VCaP (cell line): ENCODE measurements around the gene STAP2.

Source experiments
- H3K27ac ChIP-seq: fragments of 450-650 bp; 2 replicates; pipeline ENCODE4 v1.5.1; 2017
- CTCF ChIP-seq: fragments of 450-650 bp; conservative IDR thresholded peaks from 2 replicates; pipeline ENCODE4 v1.5.1; 2017; ENCODE audit warnings: mild to moderate bottlenecking, moderate library complexity

Gene STAP2

GRCh38 chr19:4319067-4319718 lies 19.4 kb downstream of the STAP2 start:
- TF ChIP-seq CTCF = no peak
- no peak overlapping the region for H3K27ac ChIP-seq

DNA sequence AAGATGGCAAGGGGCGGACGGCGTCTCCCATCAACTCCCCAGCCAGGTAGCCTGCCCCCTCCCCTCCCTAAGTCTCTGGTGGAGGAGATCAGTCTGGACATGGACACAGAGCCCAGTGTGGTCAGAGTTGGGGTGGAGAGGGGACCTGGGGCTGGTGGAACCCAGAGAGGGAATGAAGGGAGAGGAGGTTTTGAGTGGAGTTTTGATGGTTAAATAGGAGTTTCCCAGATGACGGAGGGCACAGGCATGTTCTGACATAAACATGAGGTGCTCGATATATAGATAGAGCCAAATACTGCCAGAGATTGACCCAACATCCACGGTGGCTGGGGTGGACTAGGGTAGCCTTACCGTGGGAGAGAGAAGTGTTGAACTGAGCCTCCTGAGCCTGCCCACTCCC lies 20.2 kb downstream of the STAP2 start:
- no peak overlapping the region for H3K27ac ChIP-seq
- TF ChIP-seq CTCF = no peak

DNA sequence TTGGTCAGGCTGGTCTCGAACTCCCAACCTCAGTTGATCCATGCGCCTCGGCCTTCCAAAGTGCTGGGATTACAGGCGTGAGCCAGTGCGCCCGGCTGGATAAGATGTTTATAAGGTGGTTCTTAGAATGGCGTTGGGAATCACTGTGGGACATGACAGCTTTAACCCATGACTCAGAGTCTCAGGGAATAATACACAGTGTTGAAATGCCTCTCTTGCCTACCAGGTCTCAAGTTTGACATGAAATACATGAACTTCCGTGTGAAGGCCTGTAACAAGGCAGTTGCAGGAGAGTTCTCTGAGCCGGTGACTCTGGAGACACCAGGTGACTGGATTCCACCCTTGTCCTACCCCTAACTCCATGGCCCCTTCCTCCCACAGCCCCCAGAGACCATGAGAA lies 21.7 kb downstream of the STAP2 start:
- no peak for TF ChIP-seq CTCF
- H3K27ac ChIP-seq = no peak overlapping the region

GRCh38 chr19:4313847-4314490 lies 24.7 kb downstream of the STAP2 start:
- no peak overlapping the region for H3K27ac ChIP-seq
- no peak for TF ChIP-seq CTCF

- no peak overlapping the region for H3K27ac ChIP-seq
- TF ChIP-seq CTCF = no peak
Measured at GRCh38 chr19:4310247-4311121, 28.1 kb downstream of the STAP2 start.

GRCh38 chr19:4305659-4306058 lies 33.0 kb downstream of the STAP2 start:
- TF ChIP-seq CTCF = no peak
- no peak overlapping the region for H3K27ac ChIP-seq

GRCh38 chr19:4305257-4305612 lies 33.4 kb downstream of the STAP2 start:
- TF ChIP-seq CTCF = no peak
- H3K27ac ChIP-seq = no peak overlapping the region
